ENCODE measurements around the gene FLACC1.
"Not testable (repeated sequence)": the region's sequence is repeated elsewhere in the genome, so short reads cannot be mapped to it uniquely, and the experiment has no call there.

FLACC1 gene

DNA sequence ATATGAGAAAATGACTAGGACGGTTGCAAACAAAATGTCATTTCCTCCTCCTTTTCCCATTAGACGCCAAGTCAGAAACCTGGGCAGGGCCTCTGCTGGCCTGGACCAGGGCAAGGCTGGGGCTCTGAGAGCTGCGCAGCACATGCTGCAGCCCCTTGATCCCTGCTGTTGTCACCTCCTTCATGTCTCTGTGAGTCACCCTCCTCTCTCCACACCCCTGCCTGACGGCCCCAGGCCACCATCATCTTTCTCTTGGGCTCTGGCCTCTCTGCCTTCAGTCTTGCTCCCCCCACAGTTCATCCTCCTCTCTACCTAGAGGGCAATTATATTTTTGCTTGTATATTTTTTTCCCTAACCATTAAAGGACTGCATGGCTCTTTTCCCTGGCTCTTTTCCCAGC is 10.0 kb downstream of the FLACC1 start:
- no peak for DNase-seq

DNA sequence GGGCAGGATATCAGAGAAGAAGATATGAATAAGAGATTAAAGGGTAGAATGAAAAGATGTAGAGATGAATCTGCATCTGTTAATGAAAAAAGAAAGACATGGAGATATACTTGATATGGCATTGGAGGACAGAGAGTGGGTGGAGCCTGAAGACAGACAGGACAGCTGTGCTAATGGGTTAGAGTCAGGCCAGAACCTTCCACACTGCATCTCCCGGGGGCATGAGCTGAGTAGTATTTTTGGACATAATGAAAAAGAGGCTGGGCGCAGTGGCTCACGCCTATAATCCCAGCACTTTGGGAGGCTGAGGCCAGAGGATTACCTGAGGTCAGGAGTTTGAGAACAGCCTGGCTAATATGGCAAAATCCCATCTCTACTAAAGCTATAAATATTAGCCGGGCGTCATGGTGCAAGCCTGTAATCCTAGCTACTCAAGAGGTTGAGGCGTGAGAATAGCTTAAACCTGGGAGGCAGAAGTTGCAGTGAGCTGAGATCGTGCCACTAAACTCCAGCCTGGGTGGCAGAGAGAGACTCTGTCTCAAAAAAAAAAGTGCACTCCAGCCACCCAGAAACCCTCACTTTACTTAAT is 11.4 kb downstream of the FLACC1 start:
- DNase-seq: no peak

DNA sequence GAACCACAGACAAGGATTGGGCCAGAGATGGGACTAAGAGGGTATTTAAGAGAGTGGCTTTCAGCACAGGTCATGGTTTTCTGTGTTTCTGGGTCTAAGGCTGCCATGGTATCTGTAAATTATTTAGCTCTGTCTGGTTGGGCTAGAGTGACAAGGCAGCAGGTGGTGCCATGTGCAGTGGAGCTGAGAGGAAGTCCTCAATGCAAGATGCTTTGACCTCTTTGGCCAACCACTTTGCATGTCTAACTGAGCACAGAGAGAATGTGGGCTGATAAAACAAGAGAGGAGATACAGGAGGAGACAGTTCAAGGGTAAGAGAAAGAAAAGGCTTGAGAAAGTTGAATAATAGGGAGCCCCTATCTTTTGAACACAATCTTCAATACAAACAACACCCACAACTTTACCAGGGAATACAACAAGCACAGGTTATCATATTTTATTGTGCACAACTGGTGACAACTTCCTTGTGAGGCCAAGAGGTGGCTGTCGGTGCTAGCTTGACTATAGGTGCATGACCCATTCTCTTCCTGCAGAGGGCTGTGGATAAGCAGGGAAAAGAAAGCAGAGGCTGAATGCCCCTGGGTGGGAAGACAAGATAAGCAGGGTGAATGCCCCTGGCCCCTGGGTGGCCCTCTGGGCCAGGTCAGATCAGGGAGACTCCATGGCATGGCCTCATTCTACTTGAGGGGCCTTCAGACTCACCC is 12.3 kb downstream of the FLACC1 start:
- DNase-seq: no peak

DNA sequence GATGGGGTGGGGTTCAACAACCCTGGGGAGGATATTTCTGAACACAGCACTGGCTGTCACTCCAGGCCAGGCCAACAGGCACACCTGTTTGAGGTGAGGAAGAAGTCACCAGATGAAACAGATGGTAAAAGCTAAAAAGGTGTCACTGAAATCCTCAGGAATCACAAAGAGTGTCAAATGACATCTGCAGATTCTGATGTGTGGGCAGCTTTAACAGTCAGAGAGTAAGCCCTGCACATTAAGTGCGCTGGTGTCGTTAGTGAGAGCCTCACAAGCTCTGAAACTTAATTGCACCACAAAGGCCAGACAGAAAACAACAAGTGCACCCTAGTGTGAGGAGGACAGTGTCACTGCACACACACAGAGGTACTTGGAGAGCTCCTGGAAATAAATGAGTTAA is 13.6 kb downstream of the FLACC1 start:
- no peak for DNase-seq

DNA sequence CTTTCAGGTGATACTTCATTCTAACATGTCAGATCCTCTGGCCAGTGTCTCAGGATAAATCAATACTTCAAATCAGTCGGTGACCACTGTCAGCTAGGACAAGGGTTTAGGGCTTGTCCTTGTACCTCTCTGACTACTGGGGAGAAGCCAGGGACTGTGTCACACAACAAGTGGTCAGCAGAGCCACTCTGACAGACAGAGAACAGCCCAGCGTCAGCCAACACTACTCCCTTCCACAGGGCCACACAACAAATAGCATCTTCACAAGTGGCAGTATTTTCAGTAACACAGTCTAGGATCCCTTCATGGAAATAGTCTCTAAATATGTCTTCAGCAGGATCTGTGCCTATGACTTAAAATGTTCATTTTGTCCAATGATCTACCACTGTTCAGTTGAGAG is 14.2 kb downstream of the FLACC1 start:
- DNase-seq: no peak

DNA sequence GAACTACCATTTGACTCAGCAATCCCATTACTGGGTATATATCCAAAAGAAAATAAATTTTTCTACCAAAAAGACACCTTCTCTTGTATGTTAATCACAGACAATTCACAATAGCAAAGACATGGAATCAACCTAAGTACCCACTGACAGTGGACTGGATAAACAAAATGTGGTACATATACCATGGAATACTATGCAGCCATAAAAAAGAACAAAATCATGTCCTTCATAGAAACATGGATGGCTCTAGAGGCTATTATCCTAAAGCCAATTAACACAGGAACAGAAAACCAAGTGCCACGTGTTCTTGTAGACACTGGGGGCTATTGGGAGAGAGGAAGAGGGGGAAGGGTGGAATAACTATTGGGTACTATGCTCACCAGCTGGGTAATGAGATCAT is 27.7 kb downstream of the FLACC1 start:
- DNase-seq: no peak

DNA sequence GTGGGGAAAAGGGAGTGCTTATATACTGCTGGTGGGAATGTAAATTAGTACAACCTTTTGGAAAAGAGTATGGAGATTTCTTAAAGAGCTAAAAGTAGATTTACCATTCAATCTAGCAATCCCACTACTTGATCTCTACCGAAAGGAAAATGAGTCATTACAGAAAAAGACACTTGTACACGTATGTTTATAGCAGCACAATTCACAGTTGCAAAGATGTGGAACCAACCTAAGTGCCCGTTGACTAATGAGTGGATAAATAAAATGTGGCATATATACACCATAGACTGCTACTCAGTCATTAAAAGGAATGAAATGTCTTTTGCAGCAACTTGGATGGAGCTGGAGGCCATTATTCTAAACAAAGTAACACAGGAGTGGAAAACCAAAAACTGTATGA is 29.5 kb downstream of the FLACC1 start:
- no peak for DNase-seq

DNA sequence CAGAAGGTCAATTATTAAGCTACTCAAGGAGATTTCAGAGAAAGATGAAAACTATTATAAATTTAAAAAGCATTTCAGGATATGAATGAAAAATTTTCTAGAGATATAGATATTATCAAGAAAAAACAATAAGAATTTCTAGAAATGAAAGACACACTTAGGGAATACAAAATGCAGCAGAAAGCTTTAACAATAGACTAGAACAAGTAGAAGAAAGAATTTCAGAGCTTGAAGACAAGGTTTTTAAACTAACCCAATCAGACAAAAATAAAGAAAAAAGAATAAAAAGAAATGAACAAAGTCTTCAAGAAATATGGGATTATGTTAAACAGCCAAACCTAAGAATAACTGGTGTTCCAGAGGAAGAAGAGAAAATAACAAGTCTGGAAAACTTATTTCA is 34.4 kb downstream of the FLACC1 start:
- DNase-seq: no peak

DNA sequence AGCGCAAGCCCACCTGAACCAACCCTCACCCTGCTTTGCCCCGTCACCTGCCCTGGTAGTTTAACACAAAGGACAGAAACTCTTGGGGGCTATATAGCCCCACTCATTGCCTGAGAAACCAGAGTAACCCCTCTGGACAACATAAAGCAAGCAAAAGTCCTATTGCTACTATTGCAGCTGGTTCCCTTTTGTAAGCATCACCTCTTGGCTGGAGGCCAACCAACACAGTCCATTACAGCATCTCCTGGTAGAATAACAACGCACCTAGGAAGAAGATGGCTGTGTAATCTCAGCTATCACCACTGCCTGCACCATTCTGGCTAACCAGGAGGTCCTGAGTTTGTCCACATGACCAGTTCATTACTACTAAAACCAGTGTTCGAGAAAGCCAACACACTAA is 36.4 kb downstream of the FLACC1 start:
- no peak for DNase-seq

DNA sequence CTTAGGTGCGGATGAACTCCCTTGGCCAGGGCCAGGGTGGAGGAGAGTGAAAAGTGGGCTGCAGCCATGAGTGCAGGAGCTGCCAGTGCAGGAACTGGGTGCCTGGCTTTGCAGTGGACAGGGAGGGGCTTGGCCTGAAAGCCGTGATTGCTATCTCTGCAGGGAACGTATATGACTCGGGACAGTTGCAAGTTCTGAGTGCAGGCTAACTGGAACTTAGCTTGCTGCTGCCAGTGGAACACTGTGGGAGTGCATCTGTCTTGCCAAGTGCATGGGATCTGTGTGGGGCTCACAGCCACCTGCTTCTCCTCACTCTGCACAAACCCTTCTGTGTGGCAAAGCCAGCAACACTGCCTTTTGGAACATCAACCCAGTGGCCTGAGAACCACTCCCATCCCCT is 36.9 kb downstream of the FLACC1 start:
- DNase-seq: no peak

DNA sequence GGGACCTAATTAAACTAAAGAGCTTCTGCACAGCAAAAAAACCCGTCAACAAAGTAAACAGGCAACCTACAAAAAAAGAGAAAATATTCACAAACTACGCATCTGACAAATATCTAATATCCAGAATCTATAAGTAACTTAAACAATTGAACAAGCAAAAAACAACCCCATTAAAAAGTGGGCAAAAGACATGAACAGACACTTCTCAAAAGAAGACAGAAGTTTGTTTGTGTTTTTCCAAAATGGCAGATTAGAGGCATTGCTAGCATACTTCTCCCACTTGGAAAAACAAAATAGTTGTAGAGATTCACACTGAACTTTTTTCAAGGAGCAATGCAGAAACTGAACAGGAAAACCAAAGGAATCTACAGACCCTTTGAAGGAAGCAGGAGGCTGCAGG is 37.6 kb downstream of the FLACC1 start:
- no peak for DNase-seq

DNA sequence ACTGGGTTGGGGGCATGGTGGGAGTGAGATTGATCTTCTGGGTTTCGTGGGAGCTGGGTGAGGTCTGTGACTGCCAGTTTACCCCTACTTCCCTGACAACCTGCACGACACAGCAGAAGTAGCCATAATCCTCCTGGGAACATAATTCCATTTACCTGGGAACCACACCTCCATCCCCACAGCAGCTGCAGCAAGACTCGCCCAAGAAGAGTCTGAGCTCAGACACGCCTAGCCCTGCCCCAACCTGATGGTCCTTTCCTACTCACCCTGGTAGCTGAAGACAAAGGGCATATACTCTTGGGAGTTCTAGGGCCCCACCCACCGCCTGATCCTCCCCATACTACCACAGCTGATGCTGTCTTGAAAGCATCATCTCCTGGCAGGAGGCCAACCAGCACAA is 43.8 kb downstream of the FLACC1 start:
- no peak for DNase-seq

DNA sequence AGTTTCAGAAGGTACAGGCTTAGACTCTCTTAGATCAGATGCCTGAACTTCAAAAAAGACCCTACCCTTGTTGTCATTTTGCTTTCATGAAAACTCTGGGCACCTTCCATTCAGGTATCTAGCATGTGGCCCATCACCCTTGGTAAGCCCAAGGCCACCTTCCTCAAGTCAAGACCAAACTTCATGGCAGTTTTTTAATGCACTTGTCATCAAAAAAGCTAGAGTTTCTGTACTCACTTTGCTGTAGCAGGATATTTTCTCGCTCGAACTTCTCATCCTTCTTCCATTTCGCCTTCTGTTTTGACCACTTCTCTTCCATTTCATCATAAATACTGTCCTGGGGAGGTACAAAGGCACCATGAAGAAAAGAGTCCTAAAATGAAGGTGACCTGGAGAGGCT is 48.2 kb downstream of the FLACC1 start:
- DNase-seq: no peak

DNA sequence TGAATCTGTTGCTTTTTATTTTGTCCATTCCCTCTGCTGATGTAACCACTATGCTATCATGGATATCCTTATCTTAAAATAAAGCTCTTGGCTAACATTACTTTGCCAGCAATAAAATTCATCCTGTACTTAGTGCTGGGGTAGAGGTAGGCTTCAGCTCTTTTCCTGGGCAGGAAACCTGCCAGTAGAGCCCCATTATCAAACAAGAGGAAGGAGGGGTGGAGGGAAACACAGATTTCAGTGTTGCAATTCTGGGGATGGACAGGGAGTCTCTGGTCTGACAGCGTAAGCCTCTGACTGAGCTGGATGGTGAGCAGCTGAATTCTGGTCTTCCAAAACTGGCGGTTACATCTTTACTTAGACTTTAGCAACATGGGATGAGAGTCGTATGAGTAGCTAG is 49.3 kb downstream of the FLACC1 start:
- no peak for DNase-seq

DNA sequence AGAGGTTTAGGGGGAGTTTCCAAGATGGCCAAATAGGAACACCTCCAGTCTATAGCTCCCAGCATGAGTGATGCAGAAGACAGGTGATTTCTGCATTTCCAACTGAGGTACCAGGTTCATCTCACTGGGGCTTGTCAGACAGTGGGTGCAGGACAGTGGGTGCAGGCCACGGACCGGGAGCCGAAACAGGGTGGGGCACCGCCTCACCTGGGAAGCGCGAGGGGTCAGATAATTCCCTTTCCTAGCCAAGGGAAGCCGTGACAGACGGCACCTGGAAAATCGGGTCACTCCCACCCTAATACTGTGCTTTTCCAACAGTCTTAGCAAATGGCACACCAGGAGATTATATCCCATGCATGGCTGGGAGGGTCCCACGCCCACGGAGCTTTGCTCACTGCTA is 57.2 kb downstream of the FLACC1 start:
- DNase-seq: not testable (repeated sequence)

DNA sequence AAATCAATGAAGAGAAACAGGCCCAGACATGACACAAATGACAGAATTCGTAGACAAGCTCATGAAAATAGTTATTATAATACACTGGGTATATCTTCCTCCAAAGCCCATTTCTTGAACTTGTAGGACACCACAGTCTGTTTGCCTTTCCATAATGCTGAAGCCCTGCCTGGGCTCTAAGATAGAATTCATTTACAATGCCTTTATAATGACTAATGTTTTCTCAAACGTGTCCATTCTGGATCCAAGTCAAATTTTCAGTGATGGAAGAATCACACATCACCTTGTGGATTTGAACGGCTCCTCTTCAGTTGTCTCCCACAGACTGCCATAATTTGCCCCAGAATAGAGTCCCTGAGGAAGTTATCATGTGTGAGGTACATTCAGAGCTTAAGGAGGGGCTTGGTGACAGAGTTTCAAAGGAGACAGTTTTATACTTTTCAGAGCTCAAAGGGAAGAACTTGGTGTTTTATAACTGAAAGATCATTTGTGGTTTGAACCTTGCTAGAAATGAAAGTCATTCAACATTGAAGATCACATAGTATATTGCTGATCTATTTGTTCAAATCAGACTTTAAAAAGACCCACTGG is 58.6 kb downstream of the FLACC1 start:
- DNase-seq: no peak

DNA sequence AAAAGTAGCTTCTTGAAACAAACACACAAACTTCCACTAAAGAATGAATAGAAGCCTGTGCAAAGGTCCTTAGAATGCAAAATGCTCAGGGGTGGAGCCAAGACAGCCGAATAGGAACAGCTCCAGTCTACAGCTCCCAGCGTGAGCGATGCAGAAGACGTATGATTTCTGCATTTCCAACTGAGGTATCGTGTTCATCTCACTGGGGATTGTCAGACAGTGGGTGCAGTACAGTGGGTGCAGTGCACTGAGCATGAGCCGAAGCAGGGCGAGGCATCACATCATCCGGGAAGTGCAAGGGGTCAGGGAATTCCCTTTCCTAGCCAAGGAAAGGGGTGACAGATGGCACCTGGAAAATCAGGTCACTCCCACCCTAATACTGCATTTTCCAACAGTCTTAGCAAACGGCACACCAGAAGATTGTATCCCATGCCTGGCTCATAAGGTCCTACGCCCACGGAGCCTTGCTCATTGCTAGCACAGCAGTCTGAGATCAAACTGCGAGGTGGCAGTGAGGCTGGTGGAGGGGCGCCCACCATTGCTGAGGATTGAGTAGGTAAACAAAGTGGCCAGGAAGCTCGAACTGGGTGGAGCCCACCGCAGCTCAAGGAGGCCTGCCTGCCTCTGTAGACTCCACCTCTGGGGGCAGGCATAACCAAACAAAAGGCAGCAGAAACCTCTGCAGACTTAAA is 66.5 kb downstream of the FLACC1 start:
- DNase-seq: not testable (repeated sequence)

DNA sequence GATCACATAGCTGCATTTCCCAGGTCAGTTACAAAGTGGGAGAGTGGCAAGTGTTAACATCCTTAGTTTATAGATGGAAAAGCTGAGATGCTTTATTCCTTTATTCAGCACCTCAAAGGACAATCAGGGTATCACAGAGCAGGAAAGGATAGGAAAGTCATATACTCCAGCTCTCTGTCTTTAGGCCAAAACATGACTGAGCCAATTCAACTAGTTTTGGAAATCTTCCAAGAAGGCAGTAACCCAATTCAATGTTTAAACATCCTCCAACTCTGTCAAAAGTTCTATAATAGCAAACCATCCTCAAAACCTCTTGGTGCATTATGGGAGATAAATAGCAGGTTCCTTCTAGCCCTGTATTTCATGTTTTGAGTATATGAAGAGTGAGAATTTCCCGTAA is 71.6 kb downstream of the FLACC1 start:
- no peak for DNase-seq

DNA sequence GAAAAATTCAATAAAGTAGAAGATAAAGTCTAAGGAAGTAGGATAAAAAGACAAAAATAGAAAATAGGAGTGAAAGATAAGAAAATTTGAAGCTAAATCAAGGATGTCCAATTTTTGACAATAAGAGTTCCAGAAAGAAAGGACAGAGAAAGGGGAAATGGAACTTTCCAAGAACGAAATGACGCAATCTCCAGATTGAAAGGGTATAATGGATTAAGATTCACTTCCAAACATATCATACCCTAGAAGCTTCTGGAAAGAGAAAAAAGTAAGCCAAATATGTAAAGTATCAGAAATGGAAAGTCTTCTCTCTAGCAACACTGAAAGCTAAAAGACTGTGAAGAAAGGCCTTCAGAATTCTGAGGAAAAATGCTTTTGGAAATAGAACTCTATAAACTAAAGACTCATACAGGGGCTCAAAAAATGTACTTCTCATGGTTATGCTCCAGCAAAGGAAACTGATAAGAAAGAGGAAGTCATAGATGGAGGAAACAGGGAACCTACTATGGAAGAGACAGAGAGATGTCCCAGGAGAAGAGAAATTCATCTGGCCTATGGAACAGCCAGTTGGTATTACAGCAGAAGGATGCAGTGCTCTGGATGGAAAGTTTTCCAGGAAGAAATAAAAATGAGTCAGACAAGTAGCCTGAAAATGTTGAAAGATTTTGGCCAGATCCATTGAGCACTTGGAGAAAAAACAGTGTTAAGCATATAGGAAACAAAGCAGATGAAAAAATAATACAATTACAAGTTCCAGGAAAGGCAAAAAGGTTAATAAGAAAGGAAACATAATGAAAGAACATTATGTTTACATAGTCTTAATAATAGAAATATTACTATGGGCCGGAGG is 76.7 kb downstream of the FLACC1 start:
- DNase-seq: no peak

DNA sequence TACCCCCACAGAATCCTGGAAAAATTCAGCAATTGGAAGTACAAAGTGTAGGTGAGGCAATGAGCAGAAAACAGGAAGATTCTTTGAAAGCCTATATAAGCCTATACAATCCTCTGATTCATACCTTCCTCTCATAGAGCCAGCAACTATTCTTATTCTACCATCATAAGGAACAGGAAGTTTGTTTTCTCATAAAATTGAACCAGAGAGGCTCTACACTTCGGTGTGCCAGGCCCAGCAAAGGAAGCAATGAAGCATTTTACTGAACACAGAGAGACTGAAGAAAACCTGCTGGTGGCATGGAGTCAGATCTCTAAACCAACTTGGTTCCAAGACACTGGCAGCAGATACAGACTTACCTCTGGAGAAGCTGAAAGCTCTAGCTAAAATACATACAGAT is 78.1 kb downstream of the FLACC1 start:
- DNase-seq: no peak

DNA sequence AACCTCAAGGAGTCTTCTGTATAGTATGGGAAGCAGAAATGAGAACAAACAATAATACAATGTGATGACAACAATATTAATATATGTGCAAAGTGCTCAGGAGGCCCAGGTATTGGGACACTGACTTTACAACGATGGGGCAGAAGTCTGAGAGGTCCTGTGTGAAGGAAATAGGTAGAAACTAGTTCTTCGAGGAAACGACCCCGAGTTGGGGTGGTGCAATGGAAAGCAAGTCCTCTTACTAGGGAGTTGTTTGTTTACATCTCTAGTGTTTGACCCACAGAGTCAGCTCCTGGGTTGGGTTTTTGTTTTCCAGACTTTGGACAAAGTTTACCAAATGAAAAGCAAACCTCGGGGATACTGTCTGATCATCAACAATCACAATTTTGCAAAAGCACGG is 80.6 kb downstream of the FLACC1 start:
- no peak for DNase-seq

DNA sequence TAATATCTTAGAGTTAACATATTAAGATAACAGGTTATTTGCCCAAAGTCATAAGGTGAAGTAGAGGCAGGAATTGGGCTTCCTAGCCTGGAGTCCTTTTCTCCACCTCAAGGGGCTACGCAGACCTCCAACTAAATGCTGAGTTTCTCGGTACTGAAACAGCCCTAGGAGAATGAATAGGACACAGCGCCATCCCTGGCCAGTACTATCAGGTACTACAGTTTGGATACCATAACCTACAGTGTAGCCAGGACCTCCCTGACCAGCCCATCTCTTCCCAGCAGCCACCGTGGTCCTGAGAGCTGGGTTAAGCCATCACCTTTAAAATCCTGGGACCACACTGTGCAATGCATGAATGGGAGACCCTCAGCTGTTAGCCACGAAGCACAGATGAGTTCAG is 81.2 kb downstream of the FLACC1 start:
- DNase-seq: no peak

DNA sequence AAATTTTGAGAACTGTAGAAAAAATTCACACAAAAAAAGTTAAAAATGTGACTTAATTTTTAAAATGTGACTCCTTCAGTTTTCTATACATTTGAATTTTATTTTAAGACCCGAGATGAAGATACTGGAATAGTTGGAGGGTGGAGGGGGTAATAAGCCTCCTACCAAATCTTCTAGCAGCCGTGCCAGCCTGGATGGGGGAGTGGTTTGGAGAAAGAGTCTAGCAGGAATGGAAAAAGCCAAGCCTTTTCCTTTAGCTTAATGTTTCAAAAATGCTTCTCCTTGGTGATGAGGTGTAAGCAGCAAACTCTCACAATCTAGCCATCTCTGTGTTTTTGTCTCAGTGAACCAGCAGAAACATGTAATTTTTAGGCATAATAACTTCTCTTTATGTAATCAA is 82.1 kb downstream of the FLACC1 start:
- no peak for DNase-seq

All from activated effector memory CD4-positive, alpha-beta T cell treated with Interleukin-2 at 50 U/mL for 16 hours (primary cell).